PC-3 (cell line): ENCODE data around the gene RSRC1.

Experiments used
- CTCF ChIP-seq: fragments of 300-600 bp; sonication (generic); conservative IDR thresholded peaks from 2 replicates; pipeline ENCODE4 v1.5.1; 2017; ENCODE audit warnings: antibody characterized with exemption, low read depth, mild to moderate bottlenecking, low read length
- EZH2 ChIP-seq: fragments of 300-600 bp; sonication (generic); IDR thresholded peaks from one replicate; pipeline ENCODE4 v1.6.1; 2017; ENCODE audit warnings: antibody characterized with exemption, mild to moderate bottlenecking, low read length; ENCODE audit not compliant: unreplicated experiment
- EZH2phosphoT487 ChIP-seq: fragments of 300-600 bp; sonication (generic); IDR thresholded peaks from 2 replicates; pipeline ENCODE4 v1.6.1; 2018; ENCODE audit warnings: mild to moderate bottlenecking, antibody characterized with exemption, low read length, borderline replicate concordance

GRCh38 chr3:158247288-158247687 lies 137.4 kb downstream of the RSRC1 start:
- TF ChIP-seq EZH2, result no peak
- no peak for TF ChIP-seq CTCF
- no peak for TF ChIP-seq EZH2phosphoT487
